Activated CD4-positive, alpha-beta memory T cell treated with anti-CD3 and anti-CD28 coated beads for 36 hours (primary cell): ENCODE measurements around the gene FRY. TPM values are rescaled to one million over a fixed set of nuclear protein-coding genes. Genes with fewer than 3 reads are reported as not detected.

Source experiments
- CTCF ChIA-PET: fragments of 350-600 bp; sonication (Branson Sonifier 250); formaldehyde crosslinking; loops from one replicate; lab custom pipeline; 2021; ENCODE audit warnings: antibody characterized with exemption, inconsistent platforms; lab: Charles Lee
- POLR2A ChIA-PET: fragments of 350-600 bp; sonication (Branson Sonifier 250); formaldehyde crosslinking; loops from one replicate; lab custom pipeline; 2021; ENCODE audit warnings: antibody characterized with exemption; lab: Charles Lee
- DNase-seq: peaks from one replicate; pipeline ENCODE4 v3.0.0-alpha.2; 2020
- H3K27ac Mint-ChIP-seq: one replicate; pipeline ENCODE4 v1.8.0; 2021; ENCODE audit warnings: mixed read lengths
- H3K27me3 Mint-ChIP-seq: one replicate; pipeline ENCODE4 v1.8.0; 2021; ENCODE audit warnings: mixed read lengths
- H3K36me3 Mint-ChIP-seq: one replicate; pipeline ENCODE4 v1.8.0; 2021; ENCODE audit warnings: mixed read lengths
- H3K4me1 Mint-ChIP-seq: one replicate; pipeline ENCODE4 v1.8.0; 2021; ENCODE audit warnings: low read depth, mixed read lengths
- H3K4me3 Mint-ChIP-seq: one replicate; pipeline ENCODE4 v1.8.0; 2021; ENCODE audit warnings: mild to moderate bottlenecking, mixed read lengths
- H3K9me3 Mint-ChIP-seq: one replicate; pipeline ENCODE4 v1.8.0; 2021; ENCODE audit warnings: mixed read lengths
- intact Hi-C: fragments of 100-400 bp; cut with micrococcal nuclease; formaldehyde crosslinking; loops from one replicate; pipeline ENCODE4 v1.15.1; 2023
- total RNA-seq, 2 experiments: library from RNA; stranded (reverse); gene quantifications; one replicate each; pipeline ENCODE4 v1.2.3, GENCODE V29; 2021

FRY gene
- total RNA-seq, 2 experiments from 2014 or later: 4.4 to 5.3 TPM

- no peak for DNase-seq
- Mint-ChIP-seq H3K4me1 (no peaks in the 10 kb centered on the region), H3K4me3 (no peak overlapping the region), H3K9me3 (no peaks in the 10 kb centered on the region), H3K27me3 (no peaks in the 10 kb centered on the region), H3K36me3 (no peaks in the 10 kb centered on the region), H3K27ac (no peak overlapping the region)
- intact Hi-C loops: no loop called here
- ChIA-PET POLR2A (no interaction called here), CTCF (no interaction called here)
Measured at GRCh38 chr13:32141462-32141861, 109.9 kb downstream of the FRY start.

GRCh38 chr13:32142115-32142514, 110.5 kb downstream of the FRY start:
- Mint-ChIP-seq H3K36me3 (no peaks in the 10 kb centered on the region), H3K27ac (no peak overlapping the region), H3K4me3 (no peak overlapping the region), H3K4me1 (no peaks in the 10 kb centered on the region), H3K9me3 (no peaks in the 10 kb centered on the region), H3K27me3 (no peaks in the 10 kb centered on the region)
- CTCF ChIA-PET: interaction anchor here (0.8 kb wide), 1 partner anchor 27 kb away, joined by 3 read pairs; no protein-coding TSS in a partner anchor
- POLR2A ChIA-PET: no interaction called here
- no peak for DNase-seq
- intact Hi-C loops: no loop called here

- CTCF ChIA-PET: no interaction called here
- intact Hi-C loops: no loop called here
- Mint-ChIP-seq H3K4me3 (no peak overlapping the region), H3K27me3 (no peaks in the 10 kb centered on the region), H3K9me3 (no peaks in the 10 kb centered on the region), H3K36me3 (no peaks in the 10 kb centered on the region), H3K4me1 (peaks cover 4% of the 10 kb centered on the region), H3K27ac (no peak overlapping the region)
- POLR2A ChIA-PET: no interaction called here
- no peak for DNase-seq
Measured at GRCh38 chr13:32142956-32143375, 111.4 kb downstream of the FRY start.

GRCh38 chr13:32147193-32147592, 115.6 kb downstream of the FRY start:
- Mint-ChIP-seq H3K27me3 (no peaks in the 10 kb centered on the region), H3K4me3 (no peak overlapping the region), H3K4me1 (peaks cover 5% of the 10 kb centered on the region), H3K36me3 (no peaks in the 10 kb centered on the region), H3K9me3 (no peaks in the 10 kb centered on the region), H3K27ac (no peak overlapping the region)
- DNase-seq: no peak
- CTCF ChIA-PET: interaction anchor here (1.2 kb wide), 2 partner anchors 18 to 237 kb away, joined by 3 read pairs; no protein-coding TSS in a partner anchor
- POLR2A ChIA-PET: no interaction called here
- intact Hi-C loops: no loop called here

GRCh38 chr13:32147976-32148375, 116.4 kb downstream of the FRY start:
- POLR2A ChIA-PET: no interaction called here
- Mint-ChIP-seq H3K36me3 (no peaks in the 10 kb centered on the region), H3K27me3 (no peaks in the 10 kb centered on the region), H3K9me3 (no peaks in the 10 kb centered on the region), H3K4me3 (no peak overlapping the region), H3K27ac (no peak overlapping the region), H3K4me1 (peaks cover 5% of the 10 kb centered on the region)
- CTCF ChIA-PET: no interaction called here
- intact Hi-C loops: no loop called here
- no peak for DNase-seq

- intact Hi-C loops: no loop called here
- H3K9me3 Mint-ChIP-seq: no peaks in the 10 kb centered on the region
- H3K36me3 Mint-ChIP-seq: no peaks in the 10 kb centered on the region
- no peak overlapping the region for H3K27ac Mint-ChIP-seq
- no peaks in the 10 kb centered on the region for H3K27me3 Mint-ChIP-seq
- POLR2A ChIA-PET: no interaction called here
- CTCF ChIA-PET: no interaction called here
- DNase-seq: no peak
- H3K4me3 Mint-ChIP-seq: no peak overlapping the region
- H3K4me1 Mint-ChIP-seq: peaks cover 7% of the 10 kb centered on the region
Measured at GRCh38 chr13:32150239-32150638, 118.7 kb downstream of the FRY start.

- ChIA-PET CTCF (no interaction called here), POLR2A (no interaction called here)
- peaks cover 7% of the 10 kb centered on the region for H3K4me1 Mint-ChIP-seq
- H3K27me3 Mint-ChIP-seq: no peaks in the 10 kb centered on the region
- H3K36me3 Mint-ChIP-seq: no peaks in the 10 kb centered on the region
- H3K9me3 Mint-ChIP-seq: no peaks in the 10 kb centered on the region
- intact Hi-C loops: no loop called here
- H3K4me3 Mint-ChIP-seq: no peak overlapping the region
- no peak for DNase-seq
- H3K27ac Mint-ChIP-seq: no peak overlapping the region
Measured at GRCh38 chr13:32150794-32151193, 119.2 kb downstream of the FRY start.

- ChIA-PET CTCF (no interaction called here), POLR2A (no interaction called here)
- no peaks in the 10 kb centered on the region for H3K36me3 Mint-ChIP-seq
- H3K4me3 Mint-ChIP-seq: no peak overlapping the region
- no peaks in the 10 kb centered on the region for H3K9me3 Mint-ChIP-seq
- H3K27me3 Mint-ChIP-seq: no peaks in the 10 kb centered on the region
- DNase-seq: no peak
- intact Hi-C loops: no loop called here
- no peak overlapping the region for H3K27ac Mint-ChIP-seq
- H3K4me1 Mint-ChIP-seq: peaks cover 7% of the 10 kb centered on the region
Measured at GRCh38 chr13:32151240-32151639, 119.7 kb downstream of the FRY start.

- POLR2A ChIA-PET: no interaction called here
- H3K27me3 Mint-ChIP-seq: no peaks in the 10 kb centered on the region
- no peak for DNase-seq
- no peak overlapping the region for H3K4me3 Mint-ChIP-seq
- intact Hi-C loops: no loop called here
- no peaks in the 10 kb centered on the region for H3K36me3 Mint-ChIP-seq
- no peaks in the 10 kb centered on the region for H3K9me3 Mint-ChIP-seq
- CTCF ChIA-PET: no interaction called here
- H3K27ac Mint-ChIP-seq: no peak overlapping the region
- peaks cover 2% of the 10 kb centered on the region for H3K4me1 Mint-ChIP-seq
Measured at GRCh38 chr13:32153056-32153455, 121.5 kb downstream of the FRY start.

- ChIA-PET CTCF (no interaction called here), POLR2A (interaction anchor here (0.6 kb wide), 1 partner anchor 213 kb away, joined by 5 read pairs; no protein-coding TSS in a partner anchor)
- intact Hi-C loops: no loop called here
- DNase-seq: no peak
- Mint-ChIP-seq H3K4me1 (no peaks in the 10 kb centered on the region), H3K36me3 (no peaks in the 10 kb centered on the region), H3K9me3 (no peaks in the 10 kb centered on the region), H3K27ac (no peak overlapping the region), H3K27me3 (no peaks in the 10 kb centered on the region), H3K4me3 (no peak overlapping the region)
Measured at GRCh38 chr13:32159137-32159869, 127.7 kb downstream of the FRY start.

- H3K4me3 Mint-ChIP-seq: no peak overlapping the region
- POLR2A ChIA-PET: no interaction called here
- no peaks in the 10 kb centered on the region for H3K4me1 Mint-ChIP-seq
- CTCF ChIA-PET: no interaction called here
- H3K9me3 Mint-ChIP-seq: no peaks in the 10 kb centered on the region
- H3K36me3 Mint-ChIP-seq: no peaks in the 10 kb centered on the region
- H3K27ac Mint-ChIP-seq: no peak overlapping the region
- intact Hi-C loops: no loop called here
- DNase-seq: no peak
- H3K27me3 Mint-ChIP-seq: no peaks in the 10 kb centered on the region
Measured at GRCh38 chr13:32162395-32163005, 130.9 kb downstream of the FRY start.

- intact Hi-C loops: loop anchor here (2.0 kb wide), 1 partner anchor 150 kb away; the partner anchor contains the start of genes BRCA2 and ZAR1L
- no peaks in the 10 kb centered on the region for H3K9me3 Mint-ChIP-seq
Measured at GRCh38 chr13:32164622-32165268, 133.2 kb downstream of the FRY start.

More at GRCh38 chr13:32164622-32165268, 133.2 kb downstream of the FRY start:
- no peaks in the 10 kb centered on the region for H3K36me3 Mint-ChIP-seq
- ChIA-PET POLR2A (no interaction called here), CTCF (interaction anchor here (0.6 to 2.4 kb wide), 14 partner anchors 8 to 929 kb away, joined by 3 to 19 read pairs (median 4); partner anchors contain the start of genes BRCA2 and ZAR1L)
- no peak overlapping the region for H3K4me3 Mint-ChIP-seq
- DNase-seq: peak; percentile 17
- no peak overlapping the region for H3K27ac Mint-ChIP-seq
- H3K27me3 Mint-ChIP-seq: no peaks in the 10 kb centered on the region
- H3K4me1 Mint-ChIP-seq: no peaks in the 10 kb centered on the region
